B cell (primary cell): Measurements from ENCODE around the gene SULT2A1. TPM values are rescaled to one million over a fixed set of nuclear protein-coding genes. Genes with fewer than 3 reads are reported as not detected.

Source experiments
- ATAC-seq: fragments of 200-7000 bp; cut with Tn5 transposase; one replicate; pipeline ENCODE4 v1.10.0; 2021; ENCODE audit warnings: low read depth, mild to moderate bottlenecking, moderate number of reproducible peaks, moderate library complexity
- CTCF ChIA-PET: fragments of 350-600 bp; sonication (Branson Sonifier 250); formaldehyde crosslinking; loops from one replicate; lab custom pipeline; 2021; ENCODE audit warnings: antibody characterized with exemption, inconsistent platforms; lab: Charles Lee
- POLR2A ChIA-PET: fragments of 350-600 bp; sonication (Branson Sonifier 250); formaldehyde crosslinking; loops from one replicate; lab custom pipeline; 2021; ENCODE audit warnings: antibody characterized with exemption; lab: Charles Lee
- DNase-seq: peaks from one replicate; pipeline ENCODE4 v3.0.0; 2013
- H2AFZ ChIP-seq: 2 replicates; pipeline ENCODE4 v1.6.1; 2012; ENCODE audit warnings: mild to moderate bottlenecking, low read depth, low read length; ENCODE audit not compliant: insufficient read depth, poor library complexity, severe bottlenecking
- H3K27ac ChIP-seq, 2 donors: 1 replicate in 1 of 2; 2 replicates in 1 of 2; pipeline ENCODE4 v1.5.1; 2012 to 2013; ENCODE audit warnings: low read length in 2 of 2, mild to moderate bottlenecking in 2 of 2, moderate library complexity in 1 of 2
- H3K27me3 ChIP-seq, 4 experiments: fragments of 200-600 bp in 1 of 4; sonication (generic) in 1 of 4; replicated peaks in 1 of 4; 1 replicate in 2 of 4; 2 replicates in 2 of 4; pipeline versions ENCODE4 v1.6.1 to v1.7.0; 2013 to 2016; ENCODE audit warnings: low read length in 3 of 4, mild to moderate bottlenecking in 2 of 4, mixed read lengths in 1 of 4, moderate library complexity in 1 of 4; ENCODE audit not compliant: insufficient read depth in 4 of 4, control insufficient read depth in 3 of 4; ENCODE audit errors: control extremely low read depth in 1 of 4
- H3K36me3 ChIP-seq, 2 experiments: replicated peaks in 1 of 2; 1 replicate in 1 of 2; 2 replicates in 1 of 2; pipeline versions ENCODE4 v1.6.1 to v1.7.1; 2013; ENCODE audit warnings: low read length in 1 of 2; ENCODE audit not compliant: insufficient read depth in 2 of 2, control insufficient read depth in 1 of 2; ENCODE audit errors: control extremely low read depth in 1 of 2, extremely low read depth in 1 of 2
- H3K4me1 ChIP-seq, 2 donors: fragments of 200-600 bp in 1 of 2; sonication (generic) in 1 of 2; 1 replicate in 1 of 2; 2 replicates in 1 of 2; pipeline versions ENCODE4 v1.5.1 to v1.6.1; 2013 to 2017; ENCODE audit warnings: low read length in 2 of 2; ENCODE audit not compliant: control insufficient read depth in 2 of 2, insufficient read depth in 2 of 2
- H3K4me2 ChIP-seq: replicated peaks from 2 replicates; pipeline ENCODE3; 2012; ENCODE audit warnings: mild to moderate bottlenecking, low read depth, low read length; ENCODE audit not compliant: poor library complexity, severe bottlenecking
- H3K4me3 ChIP-seq, 5 experiments: fragments of 200-600 bp in 1 of 5; sonication (generic) in 1 of 5; 1 replicate in 3 of 5; 2 replicates in 2 of 5; pipeline versions ENCODE4 v1.5.1 to v1.7.0; 2011 to 2016; ENCODE audit warnings: low read length in 4 of 5, mild to moderate bottlenecking in 4 of 5, low read depth in 2 of 5, control low read depth in 1 of 5, moderate library complexity in 1 of 5; ENCODE audit not compliant: insufficient read depth in 1 of 5; ENCODE audit errors: control extremely low read depth in 1 of 5, extremely low read depth in 1 of 5
- H3K79me2 ChIP-seq: fragments of 200-600 bp; sonication (generic); one replicate; pipeline ENCODE4 v1.6.0; 2016; ENCODE audit warnings: low read length; ENCODE audit not compliant: control insufficient read depth, insufficient read depth
- H3K9ac ChIP-seq: fragments of 200-600 bp; sonication (generic); 2 replicates; pipeline ENCODE4 v1.6.1; 2017; ENCODE audit warnings: mild to moderate bottlenecking, low read length, moderate library complexity
- H3K9me3 ChIP-seq, 3 donors: one replicate each; pipeline versions ENCODE4 v1.6.1 to v1.7.1; 2013; ENCODE audit warnings: low read length in 2 of 3; ENCODE audit not compliant: control insufficient read depth in 2 of 3, insufficient read depth in 1 of 3; ENCODE audit errors: control extremely low read depth in 1 of 3
- H4K20me1 ChIP-seq: 2 replicates; pipeline ENCODE4 v1.6.0; 2012; ENCODE audit warnings: mild to moderate bottlenecking, low read length; ENCODE audit not compliant: insufficient read depth, control insufficient read depth, poor library complexity, severe bottlenecking
- H3K27ac Mint-ChIP-seq: one replicate; pipeline ENCODE4 v1.8.0; 2021; ENCODE audit warnings: mixed read lengths
- H3K27me3 Mint-ChIP-seq: one replicate; pipeline ENCODE4 v1.8.0; 2021; ENCODE audit warnings: mixed read lengths
- H3K4me1 Mint-ChIP-seq: one replicate; pipeline ENCODE4 v1.8.0; 2021; ENCODE audit warnings: mixed read lengths
- H3K4me3 Mint-ChIP-seq: one replicate; pipeline ENCODE4 v1.8.0; 2021; ENCODE audit warnings: mixed read lengths
- H3K9me3 Mint-ChIP-seq: one replicate; pipeline ENCODE4 v1.8.0; 2022; ENCODE audit warnings: mixed read lengths; ENCODE audit not compliant: insufficient read depth
- CTCF ChIP-seq: fragments of 200-600 bp; IDR thresholded peaks from one replicate; pipeline ENCODE4 v1.8.0; 2022; ENCODE audit warnings: antibody characterized with exemption, mild to moderate bottlenecking
- EZH2 ChIP-seq: IDR thresholded peaks from 2 replicates; pipeline ENCODE4 v1.6.1; 2012; ENCODE audit warnings: borderline replicate concordance, low read depth, mild to moderate bottlenecking, moderate library complexity, low read length; ENCODE audit not compliant: insufficient read depth, poor library complexity, severe bottlenecking
- WGBS: methylation state at CpG from one replicate; pipeline ENCODE4 v1.1.5; 2013; ENCODE audit warnings: missing lambda C conversion rate; ENCODE audit not compliant: insufficient coverage; 5-methylcytosine and 5-hydroxymethylcytosine counted together
- intact Hi-C: fragments of 100-400 bp; cut with micrococcal nuclease; formaldehyde crosslinking; loops from one replicate; pipeline ENCODE4 v1.10.0; 2022
- polyA plus RNA-seq: library from polyadenylated mRNA; depleted of rRNA; stranded (reverse); fragments of >200 nt; gene quantifications from 2 replicates; pipeline ENCODE4 v1.2.3, GENCODE V29; 2012
- total RNA-seq, 2 donors: library from RNA; stranded (reverse); fragments of 120-200 nt in 1 of 2; gene quantifications; 1 replicate in 1 of 2; 2 replicates in 1 of 2; pipeline versions ENCODE4 v1.2.3 to v1.2.4, GENCODE V29; 2013 to 2022

Gene SULT2A1
- total and polyA plus RNA-seq, 2 donors (not counting 1 experiment from before 2014, with no cell fraction given) = not detected

GRCh38 chr19:47848425-47848822 lies 37.7 kb downstream of the SULT2A1 start:
- peaks cover 0 to 16% (median 4%) of the 10 kb centered on the region in 4 experiments for H3K27me3 ChIP-seq
- Mint-ChIP-seq H3K27ac (no peak overlapping the region), H3K4me1 (peaks cover 3% of the 10 kb centered on the region), H3K27me3 (peaks cover 38% of the 10 kb centered on the region), H3K9me3 (no peaks in the 10 kb centered on the region), H3K4me3 (no peak overlapping the region)
- intact Hi-C loops = no loop called here
- H2AFZ ChIP-seq = no peak overlapping the region
- ATAC-seq = no peak
- no peak overlapping the region for H3K27ac ChIP-seq
- H3K9me3 ChIP-seq = peaks cover 0 to 16% (median 0%) of the 10 kb centered on the region in 3 donors
- H3K4me2 ChIP-seq = no peak overlapping the region
- no peak overlapping the region for H3K4me3 ChIP-seq
- WGBS = 68% methylated on average over 8 of the region's 10 CpGs
- no peaks in the 10 kb centered on the region for H3K36me3 ChIP-seq
- H3K79me2 ChIP-seq = no peaks in the 10 kb centered on the region
- H4K20me1 ChIP-seq = no peaks in the 10 kb centered on the region
- DNase-seq = no peak
- POLR2A ChIA-PET = no interaction called here
- no peak for TF ChIP-seq EZH2
- no peak for TF ChIP-seq CTCF
- no peak overlapping the region for H3K9ac ChIP-seq
- no peaks in the 10 kb centered on the region for H3K4me1 ChIP-seq
- CTCF ChIA-PET = no interaction called here

GRCh38 chr19:47842941-47843340 lies 43.2 kb downstream of the SULT2A1 start:
- H3K27ac ChIP-seq = no peak overlapping the region
- H3K36me3 ChIP-seq = no peaks in the 10 kb centered on the region
- no peaks in the 10 kb centered on the region for H3K9me3 ChIP-seq
- no peak for TF ChIP-seq EZH2
- no peak for TF ChIP-seq CTCF
- H3K4me3 Mint-ChIP-seq = no peak overlapping the region
- DNase-seq = no peak
- no peak overlapping the region for H3K4me3 ChIP-seq
- no peaks in the 10 kb centered on the region for H3K4me1 ChIP-seq
- H4K20me1 ChIP-seq = no peaks in the 10 kb centered on the region
- no peaks in the 10 kb centered on the region for H3K79me2 ChIP-seq
- no peak overlapping the region for H2AFZ ChIP-seq
- no peaks in the 10 kb centered on the region for H3K4me1 Mint-ChIP-seq
- ATAC-seq = no peak
- H3K9me3 Mint-ChIP-seq = no peaks in the 10 kb centered on the region
- H3K27ac Mint-ChIP-seq = no peak overlapping the region
- WGBS = 76% methylated on average over 3 of the region's 5 CpGs
- POLR2A ChIA-PET = no interaction called here
- H3K27me3 Mint-ChIP-seq = peaks cover 23% of the 10 kb centered on the region
- peaks cover 0 to 5% (median 0%) of the 10 kb centered on the region in 4 experiments for H3K27me3 ChIP-seq
- no peak overlapping the region for H3K9ac ChIP-seq
- CTCF ChIA-PET = interaction anchor here (0.5 kb wide), 1 partner anchor 983 kb away, joined by 3 read pairs; no protein-coding TSS in a partner anchor
- H3K4me2 ChIP-seq = no peak overlapping the region
- intact Hi-C loops = no loop called here
